PC-9 (cell line): ENCODE results near the gene TPST2. TPM values are rescaled to one million over a fixed set of nuclear protein-coding genes. Genes with fewer than 3 reads are reported as not detected.

Experiments used
- BruUV-seq: library from RNA; stranded (reverse); fragments of 400-500 nt; replicated peaks from 2 replicates; lab custom pipeline; 2021; lab: Mats Ljungman, UMichigan
- CTCF ChIA-PET: fragments of 300-600 bp; sonication (Branson Sonifier 250); formaldehyde crosslinking; loops from one replicate; lab custom pipeline; 2022; ENCODE audit warnings: antibody characterized with exemption; lab: Charles Lee
- POLR2A ChIA-PET: fragments of 300-600 bp; sonication (Branson Sonifier 250); formaldehyde crosslinking; loops from one replicate; lab custom pipeline; 2022; ENCODE audit warnings: antibody characterized with exemption; ENCODE audit not compliant: unreplicated experiment; lab: Charles Lee
- DNase-seq, 2 experiments: peaks; one replicate each; pipeline versions ENCODE4 v3.0.0 to v3.0.0-alpha.2; 2015 to 2022; ENCODE audit warnings: mixed read lengths in 1 of 2
- H2AFZ ChIP-seq: fragments of 200-600 bp; sonication (generic); 2 replicates; pipeline ENCODE4 v1.8.1; 2017; ENCODE audit warnings: antibody characterized with exemption
- H3F3A ChIP-seq: fragments of 200-600 bp; sonication (generic); 2 replicates; pipeline ENCODE4 v1.8.1; 2017; ENCODE audit warnings: antibody characterized with exemption, mild to moderate bottlenecking, low read depth; ENCODE audit not compliant: insufficient read depth
- H3K27ac ChIP-seq: fragments of 200-600 bp; sonication (generic); 2 replicates; pipeline ENCODE4 v1.6.1; 2016; ENCODE audit warnings: mixed run types
- H3K27me3 ChIP-seq: fragments of 200-600 bp; sonication (generic); 2 replicates; pipeline ENCODE4 v1.6.1; 2016; ENCODE audit warnings: low read depth, mixed run types; ENCODE audit not compliant: insufficient read depth
- H3K36me3 ChIP-seq: fragments of 200-600 bp; sonication (generic); 2 replicates; pipeline ENCODE4 v1.6.1; 2016; ENCODE audit warnings: low read depth, mixed run types
- H3K4me1 ChIP-seq: fragments of 200-600 bp; sonication (generic); replicated peaks from 2 replicates; pipeline ENCODE4 v1.6.1; 2016; ENCODE audit warnings: mixed run types; ENCODE audit not compliant: insufficient read depth
- H3K4me2 ChIP-seq: fragments of 200-600 bp; sonication (generic); 2 replicates; pipeline ENCODE4 v1.6.1; 2017; ENCODE audit warnings: mixed run types
- H3K4me3 ChIP-seq: fragments of 200-600 bp; sonication (generic); 2 replicates; pipeline ENCODE4 v1.6.1; 2016; ENCODE audit warnings: mixed run types
- H3K79me2 ChIP-seq: fragments of 200-600 bp; sonication (generic); 2 replicates; pipeline ENCODE4 v1.6.1; 2017; ENCODE audit warnings: low read depth, mixed run types
- H3K9me2 ChIP-seq: fragments of 200-600 bp; sonication (generic); 2 replicates; pipeline ENCODE4 v1.8.1; 2017; ENCODE audit warnings: mild to moderate bottlenecking; ENCODE audit not compliant: insufficient read depth
- H3K9me3 ChIP-seq: fragments of 200-600 bp; sonication (generic); 2 replicates; pipeline ENCODE4 v1.8.1; 2016; ENCODE audit warnings: low read depth; ENCODE audit not compliant: insufficient read depth
- H4K20me1 ChIP-seq: fragments of 200-600 bp; sonication (generic); 2 replicates; pipeline ENCODE4 v1.8.1; 2017; ENCODE audit not compliant: insufficient read depth
- EZH2 ChIP-seq: fragments of 200-600 bp; sonication (generic); IDR thresholded peaks from 2 replicates; pipeline ENCODE4 v1.8.0; 2017; ENCODE audit warnings: antibody characterized with exemption, low read depth
- intact Hi-C: fragments of 100-400 bp; cut with micrococcal nuclease; formaldehyde crosslinking; loops from one replicate; pipeline ENCODE4 v1.10.0; 2022; ENCODE audit not compliant: unreplicated experiment
- total RNA-seq: library from RNA; stranded (reverse); gene quantifications from 2 replicates; pipeline ENCODE4 v1.2.3, GENCODE V29; 2021
- TF ChIP-seq, protein P1 (sequence below): fragments of 200-600 bp; sonication (generic); conservative IDR thresholded peaks from 2 replicates; pipeline ENCODE4 v1.6.1; 2017; ENCODE audit warnings: mixed run types, antibody characterized with exemption, mild to moderate bottlenecking, moderate library complexity

TPST2 gene
- total RNA-seq, 1 experiment from 2014 or later = 13.5 TPM

DNA sequence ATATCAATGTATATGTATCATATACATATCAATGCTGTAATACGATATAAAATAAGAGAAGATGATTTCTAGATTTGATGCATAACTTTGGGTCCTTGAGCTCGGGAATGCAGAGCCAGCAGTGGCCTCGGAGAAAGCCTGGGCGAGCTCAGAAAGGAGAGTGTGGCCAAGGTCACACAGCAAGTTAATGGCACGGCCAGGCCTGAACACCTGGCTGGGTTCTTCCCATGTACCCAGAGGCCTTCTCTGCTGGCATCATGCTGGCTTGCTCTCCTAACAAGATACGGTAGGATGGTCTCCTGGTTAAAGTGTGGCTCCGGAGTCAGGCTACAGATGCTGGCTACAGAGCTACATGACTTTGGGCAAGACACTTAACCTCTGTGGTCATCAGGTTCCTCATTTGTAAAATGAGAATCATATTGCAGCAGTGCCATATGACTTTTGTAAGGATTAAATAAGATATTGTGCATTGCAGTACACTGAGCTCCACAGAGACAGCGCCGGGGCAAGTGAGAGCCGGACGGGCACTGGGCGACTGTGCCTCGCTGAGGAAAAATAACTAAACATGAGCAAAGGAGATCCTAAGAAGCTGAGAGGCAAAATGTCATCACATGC, 29.9 kb downstream of the TPST2 start:
- no peak for DNase-seq
- H3K4me1 ChIP-seq = no peaks in the 10 kb centered on the region
- no peak overlapping the region for H3K27ac ChIP-seq
- no peaks in the 10 kb centered on the region for H3K79me2 ChIP-seq
- ChIA-PET CTCF (no interaction called here), POLR2A (no interaction called here)
- TF ChIP-seq, protein P1, sequence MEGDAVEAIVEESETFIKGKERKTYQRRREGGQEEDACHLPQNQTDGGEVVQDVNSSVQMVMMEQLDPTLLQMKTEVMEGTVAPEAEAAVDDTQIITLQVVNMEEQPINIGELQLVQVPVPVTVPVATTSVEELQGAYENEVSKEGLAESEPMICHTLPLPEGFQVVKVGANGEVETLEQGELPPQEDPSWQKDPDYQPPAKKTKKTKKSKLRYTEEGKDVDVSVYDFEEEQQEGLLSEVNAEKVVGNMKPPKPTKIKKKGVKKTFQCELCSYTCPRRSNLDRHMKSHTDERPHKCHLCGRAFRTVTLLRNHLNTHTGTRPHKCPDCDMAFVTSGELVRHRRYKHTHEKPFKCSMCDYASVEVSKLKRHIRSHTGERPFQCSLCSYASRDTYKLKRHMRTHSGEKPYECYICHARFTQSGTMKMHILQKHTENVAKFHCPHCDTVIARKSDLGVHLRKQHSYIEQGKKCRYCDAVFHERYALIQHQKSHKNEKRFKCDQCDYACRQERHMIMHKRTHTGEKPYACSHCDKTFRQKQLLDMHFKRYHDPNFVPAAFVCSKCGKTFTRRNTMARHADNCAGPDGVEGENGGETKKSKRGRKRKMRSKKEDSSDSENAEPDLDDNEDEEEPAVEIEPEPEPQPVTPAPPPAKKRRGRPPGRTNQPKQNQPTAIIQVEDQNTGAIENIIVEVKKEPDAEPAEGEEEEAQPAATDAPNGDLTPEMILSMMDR = no peak
- no peak for TF ChIP-seq EZH2
- no peak overlapping the region for H2AFZ ChIP-seq
- no peaks in the 10 kb centered on the region for H3K36me3 ChIP-seq
- no TSS peak for BruUV-seq
- no peaks in the 10 kb centered on the region for H3K9me2 ChIP-seq
- no peak overlapping the region for H3K4me2 ChIP-seq
- H3K4me3 ChIP-seq = no peak overlapping the region
- intact Hi-C loops = no loop called here
- H3K9me3 ChIP-seq = no peaks in the 10 kb centered on the region
- no peaks in the 10 kb centered on the region for H3K27me3 ChIP-seq
- no peaks in the 10 kb centered on the region for H3F3A ChIP-seq
- no peaks in the 10 kb centered on the region for H4K20me1 ChIP-seq

DNA sequence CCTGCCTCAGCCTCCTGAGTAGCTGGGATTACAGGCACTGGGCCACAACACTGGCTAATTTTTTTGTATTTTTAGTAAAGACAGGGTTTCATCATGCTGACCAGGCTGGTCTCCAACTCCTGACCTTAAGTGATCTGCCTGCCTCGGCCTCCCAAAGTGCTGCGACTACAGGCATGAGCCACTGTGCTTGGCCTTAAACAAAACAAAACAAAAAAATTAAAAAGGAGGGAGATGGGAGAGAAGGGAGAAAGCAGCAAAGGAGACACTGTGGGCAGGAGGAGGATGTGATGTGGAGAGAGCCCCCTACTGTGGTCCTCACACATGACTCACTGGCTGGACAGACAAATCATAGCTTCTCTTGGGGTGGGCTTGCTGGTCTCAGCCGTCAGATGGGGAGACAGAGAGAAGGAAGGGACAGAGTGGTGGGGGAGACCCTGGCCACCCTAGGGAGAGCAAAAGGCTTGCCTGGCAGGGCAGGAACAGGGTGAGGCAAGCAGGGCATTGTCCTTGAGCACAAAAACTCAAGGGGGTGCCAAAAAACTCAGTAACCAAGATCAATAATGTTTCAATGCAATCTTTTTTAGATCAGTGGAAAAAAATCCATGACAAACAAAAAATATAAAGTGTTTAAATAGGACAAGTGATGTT, 31.6 kb downstream of the TPST2 start:
- DNase-seq = no peak
- ChIA-PET CTCF (no interaction called here), POLR2A (no interaction called here)
- no peaks in the 10 kb centered on the region for H3K9me3 ChIP-seq
- no peaks in the 10 kb centered on the region for H3K9me2 ChIP-seq
- no peak overlapping the region for H3K4me2 ChIP-seq
- H3K27me3 ChIP-seq = no peaks in the 10 kb centered on the region
- TF ChIP-seq, protein P1 = no peak
- no peak for TF ChIP-seq EZH2
- intact Hi-C loops = no loop called here
- no peak overlapping the region for H3K4me3 ChIP-seq
- no peaks in the 10 kb centered on the region for H3K36me3 ChIP-seq
- no peaks in the 10 kb centered on the region for H3K4me1 ChIP-seq
- no peaks in the 10 kb centered on the region for H4K20me1 ChIP-seq
- no peak overlapping the region for H3K27ac ChIP-seq
- BruUV-seq = no TSS peak
- H3F3A ChIP-seq = no peaks in the 10 kb centered on the region
- H2AFZ ChIP-seq = no peak overlapping the region
- no peaks in the 10 kb centered on the region for H3K79me2 ChIP-seq

DNA sequence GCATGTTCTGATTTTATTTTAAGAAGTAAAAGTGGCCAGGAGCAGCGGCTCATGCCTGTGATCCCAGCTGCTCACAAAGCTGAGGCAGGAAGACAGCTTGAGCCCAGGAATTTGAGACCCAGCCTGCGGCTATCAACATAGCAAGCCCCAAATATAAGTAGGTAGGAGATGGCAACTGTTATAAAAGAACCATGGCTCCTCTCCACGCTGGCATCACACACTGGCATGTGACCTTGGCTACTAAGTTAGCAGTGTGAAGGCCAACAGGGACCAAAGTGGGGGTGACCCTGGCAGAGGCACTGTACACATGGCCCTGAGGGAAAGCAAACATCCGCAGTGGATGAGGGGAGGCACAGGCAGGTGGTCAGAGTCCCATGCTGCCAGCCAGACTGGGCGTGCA, 33.0 kb downstream of the TPST2 start:
- Histone ChIP-seq H3K4me3 (no peak overlapping the region), H2AFZ (no peak overlapping the region), H3K9me2 (no peaks in the 10 kb centered on the region), H3K4me2 (no peak overlapping the region), H3K27me3 (no peaks in the 10 kb centered on the region), H3K4me1 (no peaks in the 10 kb centered on the region), H3K27ac (no peak overlapping the region), H4K20me1 (no peaks in the 10 kb centered on the region), H3K36me3 (no peaks in the 10 kb centered on the region), H3K9me3 (no peaks in the 10 kb centered on the region), H3K79me2 (no peaks in the 10 kb centered on the region), H3F3A (no peaks in the 10 kb centered on the region)
- intact Hi-C loops = no loop called here
- CTCF ChIA-PET = no interaction called here
- DNase-seq = no peak
- POLR2A ChIA-PET = no interaction called here
- TF ChIP-seq, protein P1 = no peak
- no peak for TF ChIP-seq EZH2
- BruUV-seq = no TSS peak
